IgD-negative memory B cell (primary cell): ENCODE measurements around the gene TENT4B. TPM values are rescaled to one million over a fixed set of nuclear protein-coding genes. Genes with fewer than 3 reads are reported as not detected.

Experiments
- H3K27ac Mint-ChIP-seq, 3 donors: one replicate each; pipeline ENCODE4 v1.8.0; 2020 to 2022; ENCODE audit warnings: mild to moderate bottlenecking in 3 of 3, mixed read lengths in 3 of 3, moderate library complexity in 1 of 3
- H3K27me3 Mint-ChIP-seq: one replicate; pipeline ENCODE4 v1.8.0; 2021; ENCODE audit warnings: mixed read lengths
- H3K36me3 Mint-ChIP-seq: one replicate; pipeline ENCODE4 v1.8.0; 2020; ENCODE audit warnings: mild to moderate bottlenecking, mixed read lengths
- H3K4me1 Mint-ChIP-seq, 3 donors: one replicate each; pipeline ENCODE4 v1.8.0; 2020 to 2022; ENCODE audit warnings: mixed read lengths in 3 of 3, mild to moderate bottlenecking in 1 of 3
- H3K4me3 Mint-ChIP-seq, 4 donors: one replicate each; pipeline ENCODE4 v1.8.0; 2020 to 2022; ENCODE audit warnings: mild to moderate bottlenecking in 4 of 4, mixed read lengths in 4 of 4, moderate library complexity in 3 of 4
- H3K9me3 Mint-ChIP-seq, 3 donors: one replicate each; pipeline ENCODE4 v1.8.0; 2020 to 2021; ENCODE audit warnings: mixed read lengths in 3 of 3, mild to moderate bottlenecking in 1 of 3
- polyA plus RNA-seq: library from polyadenylated mRNA; unstranded; fragments of 300-500 nt; fragmentation: Illumina TruSeq; gene quantifications from one replicate; pipeline ENCODE4 v1.2.3, GENCODE V29; 2021

TENT4B gene
- polyA plus RNA-seq, 1 donor from 2014 or later: 3.4 TPM

GRCh38 chr16:50198802-50199403, 45.8 kb downstream of the TENT4B start:
- Mint-ChIP-seq H3K9me3 (no peaks in the 10 kb centered on the region), H3K36me3 (no peaks in the 10 kb centered on the region), H3K27ac (no peak overlapping the region), H3K4me1 (peaks cover 46 to 58% (median 54%) of the 10 kb centered on the region in 3 donors), H3K4me3 (no peak overlapping the region), H3K27me3 (no peaks in the 10 kb centered on the region)

GRCh38 chr16:50201787-50202186, 48.7 kb downstream of the TENT4B start:
- Mint-ChIP-seq H3K9me3 (no peaks in the 10 kb centered on the region), H3K36me3 (no peaks in the 10 kb centered on the region), H3K4me3 (no peak overlapping the region), H3K27ac (no peak overlapping the region), H3K4me1 (peaks cover 38 to 45% (median 40%) of the 10 kb centered on the region in 3 donors), H3K27me3 (no peaks in the 10 kb centered on the region)

- H3K4me3 Mint-ChIP-seq: no peak overlapping the region
- H3K4me1 Mint-ChIP-seq: peaks cover 36 to 44% (median 39%) of the 10 kb centered on the region in 3 donors
- H3K27me3 Mint-ChIP-seq: no peaks in the 10 kb centered on the region
- no peaks in the 10 kb centered on the region for H3K9me3 Mint-ChIP-seq
- peak overlapping the region in 2 of 3 donors; percentile 37 to 46 for H3K27ac Mint-ChIP-seq
- H3K36me3 Mint-ChIP-seq: no peaks in the 10 kb centered on the region
These were observed 50.0 kb downstream of the TENT4B start for GRCh38 chr16:50202926-50203624.

GRCh38 chr16:50203681-50204080, 50.6 kb downstream of the TENT4B start:
- Mint-ChIP-seq H3K4me3 (peak overlapping the region in 1 of 4 donors; percentile 61), H3K4me1 (peaks cover 37 to 46% (median 41%) of the 10 kb centered on the region in 3 donors), H3K9me3 (no peaks in the 10 kb centered on the region)

GRCh38 chr16:50204453-50205108, 51.5 kb downstream of the TENT4B start:
- H3K9me3 Mint-ChIP-seq: no peaks in the 10 kb centered on the region

More at GRCh38 chr16:50203681-50204080, 50.6 kb downstream of the TENT4B start:
- H3K36me3 Mint-ChIP-seq: no peaks in the 10 kb centered on the region
- H3K27ac Mint-ChIP-seq: peak overlapping the region in 1 of 3 donors; percentile 46
- H3K27me3 Mint-ChIP-seq: no peaks in the 10 kb centered on the region

GRCh38 chr16:50207652-50208051, 54.5 kb downstream of the TENT4B start:
- Mint-ChIP-seq H3K4me3 (no peak overlapping the region), H3K4me1 (peaks cover 38 to 54% (median 46%) of the 10 kb centered on the region in 3 donors), H3K27me3 (no peaks in the 10 kb centered on the region), H3K36me3 (peaks cover 2% of the 10 kb centered on the region), H3K9me3 (no peaks in the 10 kb centered on the region), H3K27ac (peak overlapping the region in 1 of 3 donors; percentile 19)

More at GRCh38 chr16:50204453-50205108, 51.5 kb downstream of the TENT4B start:
- Mint-ChIP-seq H3K36me3 (no peaks in the 10 kb centered on the region), H3K27ac (no peak overlapping the region), H3K27me3 (no peaks in the 10 kb centered on the region), H3K4me1 (peaks cover 35 to 47% (median 45%) of the 10 kb centered on the region in 3 donors), H3K4me3 (no peak overlapping the region)

- H3K4me1 Mint-ChIP-seq: peaks cover 30 to 47% (median 44%) of the 10 kb centered on the region in 3 donors
- no peaks in the 10 kb centered on the region for H3K27me3 Mint-ChIP-seq
- H3K9me3 Mint-ChIP-seq: no peaks in the 10 kb centered on the region
- H3K36me3 Mint-ChIP-seq: peaks cover 2% of the 10 kb centered on the region
- no peak overlapping the region for H3K4me3 Mint-ChIP-seq
- H3K27ac Mint-ChIP-seq: peak overlapping the region in 1 of 3 donors; percentile 45
These were observed 55.4 kb downstream of the TENT4B start for GRCh38 chr16:50208460-50208931.

- peaks cover 27 to 36% (median 35%) of the 10 kb centered on the region in 3 donors for H3K4me1 Mint-ChIP-seq
- peak overlapping the region; percentile 60 to 86 (median 71) for H3K27ac Mint-ChIP-seq
- H3K27me3 Mint-ChIP-seq: no peaks in the 10 kb centered on the region
- H3K36me3 Mint-ChIP-seq: peaks cover 4% of the 10 kb centered on the region
- peak overlapping the region in 2 of 4 donors; percentile 51 to 91 for H3K4me3 Mint-ChIP-seq
- H3K9me3 Mint-ChIP-seq: no peaks in the 10 kb centered on the region
These were observed 56.6 kb downstream of the TENT4B start for GRCh38 chr16:50209546-50210265.

GRCh38 chr16:50210266-50211038, 57.3 kb downstream of the TENT4B start:
- H3K4me3 Mint-ChIP-seq: peak overlapping the region in 2 of 4 donors; percentile 29 to 91
- H3K9me3 Mint-ChIP-seq: no peaks in the 10 kb centered on the region
- peaks cover 4% of the 10 kb centered on the region for H3K36me3 Mint-ChIP-seq
- H3K27ac Mint-ChIP-seq: peak overlapping the region in 2 of 3 donors; percentile 83 to 86
- peaks cover 27 to 35% (median 30%) of the 10 kb centered on the region in 3 donors for H3K4me1 Mint-ChIP-seq
- no peaks in the 10 kb centered on the region for H3K27me3 Mint-ChIP-seq

GRCh38 chr16:50213939-50214519, 60.9 kb downstream of the TENT4B start:
- no peaks in the 10 kb centered on the region for H3K9me3 Mint-ChIP-seq
- H3K36me3 Mint-ChIP-seq: peaks cover 4% of the 10 kb centered on the region
- H3K27me3 Mint-ChIP-seq: no peaks in the 10 kb centered on the region
- no peak overlapping the region for H3K4me3 Mint-ChIP-seq
- H3K4me1 Mint-ChIP-seq: peaks cover 19 to 20% (median 20%) of the 10 kb centered on the region in 3 donors
- no peak overlapping the region for H3K27ac Mint-ChIP-seq

GRCh38 chr16:50215680-50216079, 62.6 kb downstream of the TENT4B start:
- Mint-ChIP-seq H3K4me1 (peaks cover 3 to 5% (median 3%) of the 10 kb centered on the region in 3 donors), H3K27me3 (no peaks in the 10 kb centered on the region), H3K4me3 (no peak overlapping the region), H3K27ac (no peak overlapping the region), H3K9me3 (no peaks in the 10 kb centered on the region), H3K36me3 (peaks cover 5% of the 10 kb centered on the region)

GRCh38 chr16:50216231-50216630, 63.1 kb downstream of the TENT4B start:
- Mint-ChIP-seq H3K27ac (peak overlapping the region in 1 of 3 donors; percentile 50), H3K4me1 (peaks cover 2 to 4% (median 3%) of the 10 kb centered on the region in 3 donors), H3K9me3 (no peaks in the 10 kb centered on the region), H3K4me3 (no peak overlapping the region), H3K27me3 (no peaks in the 10 kb centered on the region), H3K36me3 (peaks cover 6% of the 10 kb centered on the region)

- Mint-ChIP-seq H3K9me3 (no peaks in the 10 kb centered on the region), H3K27ac (no peak overlapping the region), H3K27me3 (no peaks in the 10 kb centered on the region), H3K4me3 (no peak overlapping the region), H3K4me1 (no peaks in the 10 kb centered on the region), H3K36me3 (peaks cover 5% of the 10 kb centered on the region)
These were observed 66.4 kb downstream of the TENT4B start for GRCh38 chr16:50219402-50219975.
